HepG2 (cell line): ENCODE measurements around the gene STX1B. TPM values are rescaled to one million over a fixed set of nuclear protein-coding genes. Genes with fewer than 3 reads are reported as not detected.

Experiments
- ATAC-seq: fragments of 200-7000 bp; cut with Tn5 transposase; 3 replicates; pipeline ENCODE4 v1.9.1; 2020; ENCODE audit warnings: mild to moderate bottlenecking, moderate library complexity
- BruUV-seq: library from RNA; stranded (reverse); fragments of 400-500 nt; replicated peaks from 2 replicates; lab custom pipeline; 2021; lab: Mats Ljungman, UMichigan
- CTCF ChIA-PET: fragments of 300-600 bp; formaldehyde crosslinking; extraction: SDS; loops from one replicate; lab custom pipeline; 2021; ENCODE audit warnings: low total read pairs, inconsistent platforms, low intra/inter-chr PET ratio; lab: Yijun Ruan, JAX
- POLR2A ChIA-PET: fragments of 350-600 bp; sonication (Branson Sonifier 250); formaldehyde crosslinking; loops from one replicate; lab custom pipeline; 2020; ENCODE audit warnings: antibody characterized with exemption, inconsistent platforms; lab: Yijun Ruan, JAX
- DNase-seq: peaks from one replicate; pipeline ENCODE4 v3.0.0-alpha.2; 2015; ENCODE audit warnings: low spot score
- FAIRE-seq: peaks from 3 replicates; lab custom pipeline; 2011; peaks lifted over from hg19 to GRCh38; lab: Jason Lieb, UNC
- H2AFZ ChIP-seq: one replicate; pipeline ENCODE4 v1.6.1; 2011; ENCODE audit warnings: low read length, inconsistent platforms
- H3K27ac ChIP-seq: fragments of 300-600 bp; 3 replicates; pipeline ENCODE4 v1.8.0; 2011; ENCODE audit warnings: mixed run types, mild to moderate bottlenecking, mixed read lengths, low read length, inconsistent platforms; ENCODE audit not compliant: insufficient read depth; ENCODE audit errors: extremely low read length
- H3K27me3 ChIP-seq, 2 experiments: fragments of 200-600 bp in 1 of 2; 2 replicates in 1 of 2; 3 replicates in 1 of 2; pipeline versions ENCODE4 v1.6.0 to v1.8.0; 2011; ENCODE audit warnings: low read length in 2 of 2, mild to moderate bottlenecking in 2 of 2, moderate library complexity in 2 of 2, inconsistent platforms in 1 of 2; ENCODE audit not compliant: insufficient read depth in 2 of 2, control insufficient read depth in 1 of 2
- H3K36me3 ChIP-seq, 2 experiments: fragments of 200-600 bp in 1 of 2; replicated peaks in 1 of 2; 2 replicates in 1 of 2; 3 replicates in 1 of 2; pipeline versions ENCODE4 v1.5.1 to v1.8.0; 2011; ENCODE audit warnings: low read length in 2 of 2, inconsistent platforms in 1 of 2; ENCODE audit not compliant: insufficient read depth in 2 of 2, control insufficient read depth in 1 of 2
- H3K4me1 ChIP-seq: 2 replicates; pipeline ENCODE4 v1.5.1; 2012; ENCODE audit warnings: low read length, inconsistent platforms; ENCODE audit not compliant: insufficient read depth
- H3K4me2 ChIP-seq: 2 replicates; pipeline ENCODE4 v1.6.0; 2011; ENCODE audit warnings: low read depth, low read length, inconsistent platforms
- H3K4me3 ChIP-seq, 3 experiments: fragments of 200-600 bp in 1 of 3; sonication (generic), shearing (Covaris generic) in 1 of 3; replicated peaks in 1 of 3; 2 replicates each; pipeline ENCODE4 v1.5.1; 2011 to 2016; ENCODE audit warnings: low read length in 3 of 3, inconsistent platforms in 2 of 3, low read depth in 2 of 3, mild to moderate bottlenecking in 2 of 3, control low read depth in 1 of 3, mixed read lengths in 1 of 3; ENCODE audit not compliant: insufficient read depth in 1 of 3
- H3K79me2 ChIP-seq: one replicate; pipeline ENCODE4 v1.6.1; 2011; ENCODE audit warnings: low read length, inconsistent platforms; ENCODE audit not compliant: insufficient read depth
- H3K9ac ChIP-seq: 2 replicates; pipeline ENCODE4 v1.6.0; 2011; ENCODE audit warnings: mild to moderate bottlenecking, low read depth, low read length, inconsistent platforms; ENCODE audit not compliant: insufficient read depth
- H3K9me3 ChIP-seq: 2 replicates; pipeline ENCODE4 v1.5.1; 2012; ENCODE audit warnings: mild to moderate bottlenecking, low read length
- H4K20me1 ChIP-seq: 2 replicates; pipeline ENCODE4 v1.6.0; 2011; ENCODE audit warnings: inconsistent platforms, mild to moderate bottlenecking, low read length, moderate library complexity; ENCODE audit not compliant: insufficient read depth
- ATAD3A ChIP-seq: sonication (generic); formaldehyde crosslinking; IDR thresholded peaks from 2 replicates; pipeline ENCODE4 v1.4.0; 2020; ENCODE audit warnings: missing genetic modification reagents
- CEBPG ChIP-seq: IDR thresholded peaks from 2 replicates; pipeline ENCODE4 v1.6.1; 2016
- FOXO1 ChIP-seq: sonication (generic); formaldehyde crosslinking; IDR thresholded peaks from 2 replicates; pipeline ENCODE4 v1.4.0; 2020; ENCODE audit warnings: missing genetic modification reagents
- MAFG ChIP-seq: sonication (generic); formaldehyde crosslinking; IDR thresholded peaks from 2 replicates; pipeline ENCODE4 v1.5.1; 2020; ENCODE audit warnings: mild to moderate bottlenecking, missing genetic modification reagents
- MTA1 ChIP-seq: sonication (generic); formaldehyde crosslinking; IDR thresholded peaks from 2 replicates; pipeline ENCODE4 v1.4.0; 2020; ENCODE audit warnings: missing genetic modification reagents, mild to moderate bottlenecking, borderline replicate concordance
- NFYB ChIP-seq: sonication (generic); formaldehyde crosslinking; IDR thresholded peaks from 2 replicates; pipeline ENCODE4 v1.4.0; 2020; ENCODE audit warnings: missing genetic modification reagents
- NR1H2 ChIP-seq: sonication (generic); formaldehyde crosslinking; IDR thresholded peaks from 2 replicates; pipeline ENCODE4 v1.8.1; 2022; ENCODE audit warnings: low read depth, missing genetic modification reagents, borderline replicate concordance
- RNF2 ChIP-seq: fragments of 450-650 bp; conservative IDR thresholded peaks from 2 replicates; pipeline ENCODE4 v1.6.1; 2016; ENCODE audit warnings: low read depth
- SALL1 ChIP-seq: sonication (generic); formaldehyde crosslinking; IDR thresholded peaks from 2 replicates; pipeline ENCODE4 v1.8.0; 2022; ENCODE audit warnings: mild to moderate bottlenecking, missing genetic modification reagents
- SKIL ChIP-seq: sonication (generic); formaldehyde crosslinking; IDR thresholded peaks from 2 replicates; pipeline ENCODE4 v1.8.0; 2022; ENCODE audit warnings: missing genetic modification reagents, mild to moderate bottlenecking, moderate library complexity, borderline replicate concordance
- THAP11 ChIP-seq: IDR thresholded peaks from 2 replicates; pipeline ENCODE4 v1.6.1; 2016; ENCODE audit warnings: missing biosample characterization, missing genetic modification reagents
- TRAFD1 ChIP-seq: sonication (generic); formaldehyde crosslinking; IDR thresholded peaks from 2 replicates; pipeline ENCODE4 v1.5.1; 2020; ENCODE audit warnings: missing genetic modification reagents, mild to moderate bottlenecking, borderline replicate concordance
- ZFP1 ChIP-seq: IDR thresholded peaks from 2 replicates; pipeline ENCODE4 v1.6.1; 2016
- ZFP37 ChIP-seq: sonication (generic); formaldehyde crosslinking; IDR thresholded peaks from 2 replicates; pipeline ENCODE4 v1.4.0; 2020; ENCODE audit warnings: missing genetic modification reagents, borderline replicate concordance
- ZNF256 ChIP-seq: sonication (generic); formaldehyde crosslinking; conservative IDR thresholded peaks from 2 replicates; pipeline ENCODE4 v1.4.0; 2020; ENCODE audit warnings: missing genetic modification reagents
- ZNF296 ChIP-seq: sonication (generic); formaldehyde crosslinking; conservative IDR thresholded peaks from 2 replicates; pipeline ENCODE4 v1.5.0; 2020; ENCODE audit warnings: mild to moderate bottlenecking, missing genetic modification reagents
- ZNF468 ChIP-seq: sonication (generic); formaldehyde crosslinking; IDR thresholded peaks from 2 replicates; pipeline ENCODE4 v1.8.0; 2022; ENCODE audit warnings: mild to moderate bottlenecking, moderate library complexity, missing genetic modification reagents
- ZNF589 ChIP-seq: sonication (generic); formaldehyde crosslinking; conservative IDR thresholded peaks from 2 replicates; pipeline ENCODE4 v1.8.0; 2022; ENCODE audit warnings: mild to moderate bottlenecking, moderate library complexity, missing genetic modification reagents
- WGBS: methylation state at CpG from one replicate; pipeline ENCODE4 v1.1.6; 2017; ENCODE audit warnings: low lambda C conversion rate; 5-methylcytosine and 5-hydroxymethylcytosine counted together
- in situ Hi-C: cut with HindIII; loops from 2 replicates; pipeline ENCODE4 v1.10.0; 2017; ENCODE audit warnings: low pct_unique_long_range_greater_than_20kb; ENCODE audit not compliant: extremely low pct_ligation_motif_present
- intact Hi-C: fragments of 100-400 bp; cut with micrococcal nuclease; formaldehyde crosslinking; loops from one replicate; pipeline ENCODE4 v1.10.0; 2022; ENCODE audit not compliant: unreplicated experiment
- polyA plus RNA-seq, 8 experiments: library from polyadenylated mRNA; depleted of rRNA in 3 of 8; stranded (reverse) in 7 of 8; unstranded in 1 of 8; fragments of >200 nt; fragmentation: Illumina TruSeq in 4 of 8; extraction: Trizol in 4 of 8; gene quantifications; 2 replicates each; pipeline versions ENCODE4 v1.2.1 to v1.2.3, GENCODE V29; 2011 to 2016; ENCODE audit warnings: low read depth in 4 of 8, missing spikeins in 1 of 8, mixed read lengths in 1 of 8; ENCODE audit not compliant: insufficient read depth in 1 of 8
- total RNA-seq, 5 experiments: library from RNA; depleted of rRNA; stranded (reverse); fragments of >200 nt; fragmentation: Illumina TruSeq; extraction: Trizol; gene quantifications; 2 replicates each; pipeline ENCODE4 v1.2.3, GENCODE V29; 2016; ENCODE audit warnings: low read depth in 1 of 5
- TF ChIP-seq, protein P1 (sequence below): sonication (generic); formaldehyde crosslinking; IDR thresholded peaks from 2 replicates; pipeline ENCODE4 v1.8.1; 2023; ENCODE audit warnings: mild to moderate bottlenecking, missing genetic modification reagents
- TF ChIP-seq, protein P2 (sequence below): sonication (generic); formaldehyde crosslinking; IDR thresholded peaks from 2 replicates; pipeline ENCODE4 v1.5.0; 2020; ENCODE audit warnings: missing genetic modification reagents
- TF ChIP-seq, protein P3 (sequence below): sonication (generic); formaldehyde crosslinking; IDR thresholded peaks from 2 replicates; pipeline ENCODE4 v1.4.0; 2020; ENCODE audit warnings: mild to moderate bottlenecking, missing genetic modification reagents

The STX1B gene
- total and polyA plus RNA-seq, 2 of the 13 experiments (the other 11 are each of a cell fraction or from before 2014, with no cell fraction given), result 2.1 to 3.0 TPM

GRCh38 chr16:30991052-30991451 is 19.4 kb downstream of the STX1B start:
- H3K27me3 ChIP-seq, result no peaks in the 10 kb centered on the region
- ChIA-PET CTCF (no interaction called here), POLR2A (no interaction called here)
- TF ChIP-seq, protein P1, sequence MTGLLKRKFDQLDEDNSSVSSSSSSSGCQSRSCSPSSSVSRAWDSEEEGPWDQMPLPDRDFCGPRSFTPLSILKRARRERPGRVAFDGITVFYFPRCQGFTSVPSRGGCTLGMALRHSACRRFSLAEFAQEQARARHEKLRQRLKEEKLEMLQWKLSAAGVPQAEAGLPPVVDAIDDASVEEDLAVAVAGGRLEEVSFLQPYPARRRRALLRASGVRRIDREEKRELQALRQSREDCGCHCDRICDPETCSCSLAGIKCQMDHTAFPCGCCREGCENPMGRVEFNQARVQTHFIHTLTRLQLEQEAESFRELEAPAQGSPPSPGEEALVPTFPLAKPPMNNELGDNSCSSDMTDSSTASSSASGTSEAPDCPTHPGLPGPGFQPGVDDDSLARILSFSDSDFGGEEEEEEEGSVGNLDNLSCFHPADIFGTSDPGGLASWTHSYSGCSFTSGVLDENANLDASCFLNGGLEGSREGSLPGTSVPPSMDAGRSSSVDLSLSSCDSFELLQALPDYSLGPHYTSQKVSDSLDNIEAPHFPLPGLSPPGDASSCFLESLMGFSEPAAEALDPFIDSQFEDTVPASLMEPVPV (CRISPR knock-in tag), result no peak
- TF ChIP-seq RNF2 (no peak), ZNF468 (CRISPR knock-in tag) (no peak), THAP11 (no peak), ATAD3A (CRISPR knock-in tag) (no peak), TRAFD1 (CRISPR knock-in tag) (no peak), MAFG (CRISPR knock-in tag) (no peak), ZNF256 (CRISPR knock-in tag) (no peak), MTA1 (CRISPR knock-in tag) (no peak), NR1H2 (CRISPR knock-in tag) (no peak), CEBPG (CRISPR knock-in tag) (no peak), SALL1 (CRISPR knock-in tag) (no peak), ZFP1 (no peak), ZNF296 (CRISPR knock-in tag) (no peak), ZNF589 (no peak), ZFP37 (CRISPR knock-in tag) (no peak), NFYB (no peak), SKIL (no peak), FOXO1 (no peak)
- TF ChIP-seq, protein P2, sequence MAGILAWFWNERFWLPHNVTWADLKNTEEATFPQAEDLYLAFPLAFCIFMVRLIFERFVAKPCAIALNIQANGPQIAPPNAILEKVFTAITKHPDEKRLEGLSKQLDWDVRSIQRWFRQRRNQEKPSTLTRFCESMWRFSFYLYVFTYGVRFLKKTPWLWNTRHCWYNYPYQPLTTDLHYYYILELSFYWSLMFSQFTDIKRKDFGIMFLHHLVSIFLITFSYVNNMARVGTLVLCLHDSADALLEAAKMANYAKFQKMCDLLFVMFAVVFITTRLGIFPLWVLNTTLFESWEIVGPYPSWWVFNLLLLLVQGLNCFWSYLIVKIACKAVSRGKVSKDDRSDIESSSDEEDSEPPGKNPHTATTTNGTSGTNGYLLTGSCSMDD (CRISPR knock-in tag), result no peak
- TF ChIP-seq, protein P3, sequence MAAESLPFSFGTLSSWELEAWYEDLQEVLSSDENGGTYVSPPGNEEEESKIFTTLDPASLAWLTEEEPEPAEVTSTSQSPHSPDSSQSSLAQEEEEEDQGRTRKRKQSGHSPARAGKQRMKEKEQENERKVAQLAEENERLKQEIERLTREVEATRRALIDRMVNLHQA (CRISPR knock-in tag), result no peak

More at GRCh38 chr16:30991052-30991451, 19.4 kb downstream of the STX1B start:
- FAIRE-seq, result no peak
- Histone ChIP-seq H2AFZ (no peak overlapping the region), H3K79me2 (no peaks in the 10 kb centered on the region), H3K9me3 (no peaks in the 10 kb centered on the region), H3K36me3 (no peaks in the 10 kb centered on the region), H3K4me3 (no peak overlapping the region), H4K20me1 (no peaks in the 10 kb centered on the region), H3K4me2 (0 out of 2 replicates have a peak overlapping the region, but pooled peaks have one; percentile 2), H3K27ac (no peak overlapping the region), H3K9ac (no peak overlapping the region), H3K4me1 (peaks cover 62% of the 10 kb centered on the region)
- in situ Hi-C loops (loop anchor here (5.0 to 25.0 kb wide), 3 partner anchors 466 to 884 kb away; partner anchors contain the start of genes ARMC5 and ZNF267), intact Hi-C loops (no loop called here)
- 29% methylated on average over 8 of the region's 8 CpGs for WGBS
- peak; percentile 9 for ATAC-seq
- BruUV-seq, result no TSS peak
- DNase-seq, result no peak
